CD8-positive, alpha-beta memory T cell (primary cell): ENCODE measurements around the gene APOA5. TPM values are rescaled to one million over a fixed set of nuclear protein-coding genes. Genes with fewer than 3 reads are reported as not detected.

ENCODE experiments used
- CTCF ChIA-PET: fragments of 350-600 bp; sonication (Branson Sonifier 250); formaldehyde crosslinking; loops from one replicate; lab custom pipeline; 2021; ENCODE audit warnings: antibody characterized with exemption; lab: Charles Lee
- POLR2A ChIA-PET: fragments of 350-600 bp; sonication (Branson Sonifier 250); formaldehyde crosslinking; loops from one replicate; lab custom pipeline; 2021; ENCODE audit warnings: antibody characterized with exemption; lab: Charles Lee
- DNase-seq, 5 donors: peaks; one replicate each; pipeline versions ENCODE4 v3.0.0 to v3.0.0-alpha.2; 2020 to 2022; ENCODE audit warnings: mixed read lengths in 1 of 5
- H3K27ac ChIP-seq: one replicate; pipeline ENCODE4 v1.7.0; 2013; ENCODE audit warnings: low read depth, mild to moderate bottlenecking, low read length, moderate library complexity
- H3K27me3 ChIP-seq: 2 replicates; pipeline ENCODE4 v1.7.0; 2013; ENCODE audit warnings: low read length, mild to moderate bottlenecking; ENCODE audit not compliant: insufficient read depth, poor library complexity, severe bottlenecking
- H3K36me3 ChIP-seq: 2 replicates; pipeline ENCODE4 v1.7.0; 2013; ENCODE audit warnings: mild to moderate bottlenecking, low read length, moderate library complexity; ENCODE audit not compliant: insufficient read depth
- H3K4me1 ChIP-seq: 2 replicates; pipeline ENCODE4 v1.7.0; 2013; ENCODE audit warnings: mild to moderate bottlenecking, low read length, moderate library complexity; ENCODE audit not compliant: insufficient read depth
- H3K4me3 ChIP-seq: 2 replicates; pipeline ENCODE4 v1.7.0; 2013; ENCODE audit warnings: mild to moderate bottlenecking, low read length
- H3K9me3 ChIP-seq: 2 replicates; pipeline ENCODE4 v1.7.0; 2013; ENCODE audit warnings: mild to moderate bottlenecking, low read length
- H3K27ac Mint-ChIP-seq, 8 donors: one replicate each; pipeline ENCODE4 v1.8.0; 2020 to 2021; ENCODE audit warnings: mixed read lengths in 8 of 8, mild to moderate bottlenecking in 6 of 8, inconsistent platforms in 3 of 8, moderate library complexity in 3 of 8
- H3K27me3 Mint-ChIP-seq, 2 donors: one replicate each; pipeline ENCODE4 v1.8.0; 2020 to 2021; ENCODE audit warnings: mixed read lengths in 2 of 2, mild to moderate bottlenecking in 1 of 2, moderate library complexity in 1 of 2
- H3K36me3 Mint-ChIP-seq, 3 donors: one replicate each; pipeline ENCODE4 v1.8.0; 2020 to 2021; ENCODE audit warnings: mixed read lengths in 3 of 3, inconsistent platforms in 1 of 3, mild to moderate bottlenecking in 1 of 3
- H3K4me1 Mint-ChIP-seq, 3 donors: one replicate each; pipeline ENCODE4 v1.8.0; 2020 to 2021; ENCODE audit warnings: mixed read lengths in 3 of 3, inconsistent platforms in 1 of 3, mild to moderate bottlenecking in 1 of 3
- H3K4me3 Mint-ChIP-seq, 7 donors: one replicate each; pipeline ENCODE4 v1.8.0; 2020 to 2021; ENCODE audit warnings: mixed read lengths in 7 of 7, mild to moderate bottlenecking in 6 of 7, moderate library complexity in 4 of 7, inconsistent platforms in 2 of 7
- H3K9me3 Mint-ChIP-seq, 5 donors: one replicate each; pipeline ENCODE4 v1.8.0; 2020 to 2022; ENCODE audit warnings: mixed read lengths in 5 of 5, mild to moderate bottlenecking in 3 of 5, moderate library complexity in 2 of 5, inconsistent platforms in 1 of 5
- polyA plus RNA-seq: library from polyadenylated mRNA; unstranded; fragments of 300-500 nt; fragmentation: Illumina TruSeq; gene quantifications from one replicate; pipeline ENCODE4 v1.2.3, GENCODE V29; 2021
- total RNA-seq, 2 experiments: library from RNA; stranded (reverse); gene quantifications; one replicate each; pipeline ENCODE4 v1.2.3, GENCODE V29; 2021

APOA5 gene, protein sequence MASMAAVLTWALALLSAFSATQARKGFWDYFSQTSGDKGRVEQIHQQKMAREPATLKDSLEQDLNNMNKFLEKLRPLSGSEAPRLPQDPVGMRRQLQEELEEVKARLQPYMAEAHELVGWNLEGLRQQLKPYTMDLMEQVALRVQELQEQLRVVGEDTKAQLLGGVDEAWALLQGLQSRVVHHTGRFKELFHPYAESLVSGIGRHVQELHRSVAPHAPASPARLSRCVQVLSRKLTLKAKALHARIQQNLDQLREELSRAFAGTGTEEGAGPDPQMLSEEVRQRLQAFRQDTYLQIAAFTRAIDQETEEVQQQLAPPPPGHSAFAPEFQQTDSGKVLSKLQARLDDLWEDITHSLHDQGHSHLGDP
- total RNA-seq (not detected), polyA plus RNA-seq (not detected)

- peaks cover 0 to 10% (median 2%) of the 10 kb centered on the region in 3 donors for H3K36me3 Mint-ChIP-seq
- no peaks in the 10 kb centered on the region for H3K9me3 Mint-ChIP-seq
- Histone ChIP-seq H3K4me3 (no peak within 1 kb of the TSS), H3K36me3 (no peaks in the 10 kb centered on the region), H3K4me1 (peaks cover 22% of the 10 kb centered on the region), H3K27me3 (no peaks in the 10 kb centered on the region), H3K9me3 (no peaks in the 10 kb centered on the region), H3K27ac (no peak within 1 kb of the TSS)
- H3K27me3 Mint-ChIP-seq: peaks cover 0 to 1% of the 10 kb centered on the region in 2 donors
- DNase-seq: no peak
- ChIA-PET CTCF (interaction anchor here (0.8 to 8.4 kb wide), 22 partner anchors 8 to 438 kb away, joined by 3 to 101 read pairs (median 5); partner anchors contain the start of genes APOA1, APOC3, BUD13 and SIK3), POLR2A (interaction anchor here (0.6 to 1.8 kb wide), 3 partner anchors 19 to 314 kb away, joined by 3 to 8 read pairs (median 8); partner anchors contain the start of gene BUD13)
- peak within 1 kb of the TSS in 6 of 8 donors; percentile 65 to 88 (median 82) for H3K27ac Mint-ChIP-seq
- H3K4me3 Mint-ChIP-seq: peak within 1 kb of the TSS in 6 of 7 donors; percentile 39 to 76 (median 54)
- peaks cover 21 to 33% (median 25%) of the 10 kb centered on the region in 3 donors for H3K4me1 Mint-ChIP-seq
Measured at GRCh38 chr11:116791813-116792143, at the start of gene APOA5. Gene APOA5 (minus strand): TSS chr11:116791879. CDS start chr11:116791860, 19 bp downstream.

DNA sequence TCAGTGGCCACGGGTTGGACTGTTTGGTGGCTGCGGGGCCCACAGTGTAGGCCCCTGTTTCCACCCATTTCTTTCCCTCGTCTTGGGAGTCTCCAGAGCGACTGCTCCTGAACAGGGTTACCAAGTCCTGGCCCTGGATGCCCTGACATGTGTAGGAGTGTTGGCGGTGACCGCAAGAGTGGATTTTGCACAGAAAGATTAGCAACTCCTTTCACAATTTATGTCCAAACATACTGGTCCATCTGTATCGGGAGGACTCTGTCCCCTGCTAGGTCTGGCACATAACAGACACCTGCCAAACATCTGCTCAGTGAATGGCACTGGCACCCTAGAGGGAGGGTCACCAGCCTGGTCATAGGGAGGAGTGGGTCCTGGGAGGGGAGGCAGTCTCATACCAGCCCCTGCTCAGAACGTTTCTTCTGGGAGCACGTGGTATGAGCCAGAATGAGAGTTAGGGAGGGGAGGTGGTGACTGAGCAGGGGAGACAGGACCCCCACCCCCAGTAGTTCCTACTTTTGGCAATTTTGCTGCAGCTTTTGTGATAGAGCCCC lies 49.1 kb upstream of the APOA5 start:
- CTCF ChIA-PET: interaction anchor here (1.4 to 3.4 kb wide), 2 partner anchors 12 to 264 kb away, joined by 3 to 19 read pairs; no protein-coding TSS in a partner anchor
- Histone ChIP-seq H3K4me1 (no peaks in the 10 kb centered on the region), H3K36me3 (peaks cover under 1% of the 10 kb centered on the region), H3K9me3 (no peaks in the 10 kb centered on the region), H3K4me3 (no peak overlapping the region), H3K27me3 (no peaks in the 10 kb centered on the region), H3K27ac (no peak overlapping the region)
- H3K4me3 Mint-ChIP-seq: peak overlapping the region in 1 of 7 donors; percentile 46
- H3K27ac Mint-ChIP-seq: peak overlapping the region in 3 of 8 donors; percentile 29 to 84 (median 33)
- H3K36me3 Mint-ChIP-seq: peaks cover 6 to 27% (median 19%) of the 10 kb centered on the region in 3 donors
- H3K27me3 Mint-ChIP-seq: no peaks in the 10 kb centered on the region
- H3K9me3 Mint-ChIP-seq: no peaks in the 10 kb centered on the region
- H3K4me1 Mint-ChIP-seq: peaks cover 0 to 18% (median 5%) of the 10 kb centered on the region in 3 donors
- DNase-seq: no peak
- POLR2A ChIA-PET: no interaction called here

DNA sequence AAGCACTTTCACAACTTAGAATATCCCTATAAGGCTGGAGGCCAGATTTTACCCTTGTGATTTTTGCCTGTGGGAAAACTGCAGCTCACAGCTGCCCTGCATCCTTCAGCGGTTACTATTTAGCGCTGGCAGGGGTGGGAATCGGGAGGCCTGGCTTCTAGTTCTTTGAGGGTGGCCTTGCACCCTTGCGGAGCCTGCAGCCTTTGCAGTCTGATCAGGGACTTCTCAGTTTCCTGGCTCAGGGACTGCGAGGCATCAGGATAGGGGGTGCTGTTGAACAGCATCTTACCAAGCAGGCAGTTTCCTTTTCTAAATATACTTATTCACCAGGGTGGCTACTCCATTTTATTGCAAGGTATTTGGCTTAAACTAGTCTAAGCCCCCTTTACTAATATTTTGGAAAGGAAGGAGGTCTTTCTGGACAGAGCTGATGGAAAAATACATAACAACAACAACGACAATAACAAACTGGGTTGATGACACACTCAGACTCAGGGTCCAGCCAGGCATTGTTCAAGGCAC lies 48.6 kb upstream of the APOA5 start:
- H3K9me3 Mint-ChIP-seq: no peaks in the 10 kb centered on the region
- DNase-seq: no peak

GRCh38 chr11:116838321-116839084 lies 46.8 kb upstream of the APOA5 start:
- Histone ChIP-seq H3K27ac (no peak overlapping the region), H3K9me3 (no peaks in the 10 kb centered on the region), H3K27me3 (no peaks in the 10 kb centered on the region), H3K36me3 (no peaks in the 10 kb centered on the region), H3K4me1 (peaks cover 7% of the 10 kb centered on the region), H3K4me3 (no peak overlapping the region)
- H3K9me3 Mint-ChIP-seq: no peaks in the 10 kb centered on the region
- CTCF ChIA-PET: interaction anchor here (1.3 to 3.4 kb wide), 3 partner anchors 14 to 268 kb away, joined by 5 to 19 read pairs (median 19); no protein-coding TSS in a partner anchor
- no peak for DNase-seq
- H3K27ac Mint-ChIP-seq: peak overlapping the region in 2 of 8 donors; percentile 30 to 73
- H3K36me3 Mint-ChIP-seq: peaks cover 0 to 7% (median 5%) of the 10 kb centered on the region in 3 donors
- H3K27me3 Mint-ChIP-seq: no peaks in the 10 kb centered on the region
- peak overlapping the region in 1 of 7 donors; percentile 26 for H3K4me3 Mint-ChIP-seq
- H3K4me1 Mint-ChIP-seq: peaks cover 5 to 29% (median 9%) of the 10 kb centered on the region in 3 donors
- POLR2A ChIA-PET: no interaction called here

More for the DNA sequence above, 48.6 kb upstream of the APOA5 start:
- no peak overlapping the region for H3K4me3 Mint-ChIP-seq
- Histone ChIP-seq H3K9me3 (no peaks in the 10 kb centered on the region), H3K4me1 (peaks cover 4% of the 10 kb centered on the region), H3K4me3 (no peak overlapping the region), H3K36me3 (no peaks in the 10 kb centered on the region), H3K27me3 (no peaks in the 10 kb centered on the region), H3K27ac (no peak overlapping the region)
- no peaks in the 10 kb centered on the region for H3K27me3 Mint-ChIP-seq
- H3K36me3 Mint-ChIP-seq: peaks cover 4 to 21% (median 14%) of the 10 kb centered on the region in 3 donors
- POLR2A ChIA-PET: interaction anchor here (0.5 kb wide), 1 partner anchor 42 kb away, joined by 3 read pairs; no protein-coding TSS in a partner anchor
- peaks cover 0 to 22% (median 6%) of the 10 kb centered on the region in 3 donors for H3K4me1 Mint-ChIP-seq
- H3K27ac Mint-ChIP-seq: peak overlapping the region in 1 of 8 donors; percentile 84
- CTCF ChIA-PET: interaction anchor here (1.0 to 3.4 kb wide), 4 partner anchors 13 to 266 kb away, joined by 3 to 19 read pairs (median 4); no protein-coding TSS in a partner anchor

DNA sequence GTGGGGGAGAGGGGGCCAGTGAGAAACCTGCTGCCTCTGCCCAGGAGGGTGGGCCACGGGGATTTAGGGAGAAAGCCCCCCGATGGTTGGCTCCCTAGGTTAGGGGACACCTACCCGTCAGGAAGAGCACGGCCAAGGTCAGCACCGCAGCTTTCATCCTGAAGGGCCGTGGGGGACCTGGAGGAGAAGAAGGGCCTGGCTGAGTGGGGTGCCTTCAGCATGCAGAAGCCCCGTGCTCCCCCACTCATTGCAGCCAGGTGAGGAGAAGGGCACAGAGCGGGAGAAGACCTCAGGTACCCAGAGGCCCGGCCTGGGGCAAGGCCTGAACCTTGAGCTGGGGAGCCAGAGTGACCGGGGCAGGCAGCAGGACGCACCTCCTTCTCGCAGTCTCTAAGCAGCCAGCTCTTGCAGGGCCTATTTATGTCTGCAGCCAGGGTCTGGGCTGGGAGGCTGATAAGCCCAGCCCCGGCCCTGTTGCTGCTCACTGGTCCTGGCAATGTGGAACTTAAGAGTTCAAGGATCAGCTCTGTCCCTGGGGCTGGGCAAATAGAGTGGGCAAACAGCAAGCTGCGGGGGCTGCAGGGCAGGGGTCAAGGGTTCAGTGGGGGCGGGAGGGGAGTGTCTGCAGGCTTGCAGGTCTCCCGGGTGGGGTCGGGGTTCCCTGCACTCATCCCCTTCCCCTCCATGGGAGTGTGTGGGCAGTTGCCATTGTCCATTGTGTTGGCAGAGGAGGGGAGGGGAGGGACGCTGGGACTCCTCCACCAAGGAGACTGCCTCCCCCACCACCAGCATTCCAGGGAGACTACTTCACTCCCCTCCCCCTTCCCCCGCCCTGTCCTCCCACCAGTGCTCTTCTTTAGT lies 45.8 kb upstream of the APOA5 start, which contains the start of gene APOA1:
TSS of gene APOA1 (minus strand) at position 392 of the 861 bp plus-strand sequence. CDS start at position 157, 235 bp downstream.
- ChIA-PET CTCF (interaction anchor here (1.1 to 8.4 kb wide), 12 partner anchors 9 to 268 kb away, joined by 3 to 101 read pairs (median 13); partner anchors contain the start of genes APOA4, APOA5 and ZPR1), POLR2A (no interaction called here)
- no peak within 1 kb of the TSS for H3K4me3 ChIP-seq
- no peaks in the 10 kb centered on the region for H3K36me3 ChIP-seq
- Mint-ChIP-seq H3K27me3 (no peaks in the 10 kb centered on the region), H3K4me3 (peak within 1 kb of the TSS in 2 of 7 donors; percentile 26 to 86), H3K9me3 (no peaks in the 10 kb centered on the region), H3K36me3 (no peaks in the 10 kb centered on the region), H3K27ac (no peak within 1 kb of the TSS), H3K4me1 (peaks cover 5 to 29% (median 9%) of the 10 kb centered on the region in 3 donors)
- DNase-seq: no peak
- H3K27me3 ChIP-seq: no peaks in the 10 kb centered on the region
- H3K4me1 ChIP-seq: peaks cover 7% of the 10 kb centered on the region
- no peak within 1 kb of the TSS for H3K27ac ChIP-seq
- H3K9me3 ChIP-seq: no peaks in the 10 kb centered on the region

GRCh38 chr11:116836632-116836991 lies 44.9 kb upstream of the APOA5 start:
- no peak for DNase-seq
- Mint-ChIP-seq H3K9me3 (no peaks in the 10 kb centered on the region), H3K27me3 (no peaks in the 10 kb centered on the region), H3K27ac (no peak overlapping the region), H3K4me1 (peaks cover 5 to 29% (median 9%) of the 10 kb centered on the region in 3 donors), H3K36me3 (no peaks in the 10 kb centered on the region), H3K4me3 (peak overlapping the region in 1 of 7 donors; percentile 86)
- CTCF ChIA-PET: interaction anchor here (0.9 to 8.4 kb wide), 40 partner anchors 9 to 395 kb away, joined by 3 to 101 read pairs (median 7); partner anchors contain the start of genes APOA4, APOA5, SIK3 and ZPR1
- Histone ChIP-seq H3K4me3 (no peak overlapping the region), H3K27ac (no peak overlapping the region), H3K27me3 (no peaks in the 10 kb centered on the region), H3K4me1 (peaks cover 7% of the 10 kb centered on the region), H3K9me3 (no peaks in the 10 kb centered on the region), H3K36me3 (no peaks in the 10 kb centered on the region)
- POLR2A ChIA-PET: interaction anchor here (1.0 to 1.8 kb wide), 4 partner anchors 16 to 260 kb away, joined by 4 to 28 read pairs (median 8); partner anchors contain the start of gene APOA5
